ENCODE measurements around the gene MBD5. TPM values are rescaled to one million over a fixed set of nuclear protein-coding genes. Genes with fewer than 3 reads are reported as not detected.
A peak's percentile ranks its signal among the peaks of the same experiment; 100 is the strongest.

MBD5 gene
- total and polyA plus RNA-seq, 4 experiments from 2014 or later = 3.1 to 64.5 (median 33.9) TPM

DNA sequence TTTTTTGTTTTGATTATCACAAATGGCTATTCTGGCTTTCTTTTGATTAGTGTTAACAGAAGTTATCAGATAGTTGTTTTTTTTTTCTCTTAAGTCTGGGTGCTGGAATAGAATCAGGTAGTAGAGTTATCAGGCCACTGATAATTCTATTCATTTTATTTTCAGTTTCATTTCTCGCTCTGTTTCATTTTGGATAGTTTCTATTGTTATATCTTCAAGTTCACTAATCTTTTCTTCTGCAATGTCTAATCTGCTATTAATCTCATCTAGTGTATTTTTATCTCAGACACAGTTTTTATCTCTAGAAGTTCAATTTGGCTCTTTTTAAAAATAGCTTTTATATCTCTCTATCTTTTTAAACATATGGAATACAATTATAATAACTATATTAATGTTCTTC lies 381.9 kb downstream of the MBD5 start:
- Histone ChIP-seq H3K4me1 (ENCODE audit: insufficient read depth, low read length) (no peaks in the 10 kb centered on the region), H3K27me3 (ENCODE audit: insufficient read depth, low read length) (no peaks in the 10 kb centered on the region), H3K36me3 (ENCODE audit: insufficient read depth, low read length) (no peaks in the 10 kb centered on the region), H3K9me3 (ENCODE audit: control insufficient read depth in 1 of 2, low read length in 2 of 2) (no peaks in the 10 kb centered on the region), H3K27ac (ENCODE audit: low read depth, low read length) (no peak overlapping the region), H3K4me3 (ENCODE audit: low read length in 2 of 2) (no peak overlapping the region)
- H3K27ac Mint-ChIP-seq = no peak overlapping the region
- intact Hi-C loops (cut with micrococcal nuclease) = no loop called here
- peaks cover 0 to 10% (median 4%) of the 10 kb centered on the region in 4 donors for H3K4me1 Mint-ChIP-seq
- peaks cover 0 to 3% (median 0%) of the 10 kb centered on the region in 8 donors for H3K9me3 Mint-ChIP-seq
- no peaks in the 10 kb centered on the region for H3K27me3 Mint-ChIP-seq
- peaks cover 5 to 14% of the 10 kb centered on the region in 2 donors for H3K36me3 Mint-ChIP-seq
- ChIA-PET POLR2A (ENCODE audit: partially characterized antibody) (no interaction called here), CTCF (ENCODE audit: partially characterized antibody) (no interaction called here)
- no peak for DNase-seq
- H3K4me3 Mint-ChIP-seq = peak overlapping the region in 1 of 8 donors; percentile 47

GRCh38 chr2:148410899-148411298 lies 390.0 kb downstream of the MBD5 start:
- Mint-ChIP-seq H3K4me3 (no peak overlapping the region), H3K36me3 (peaks cover 24 to 40% of the 10 kb centered on the region in 2 donors), H3K9me3 (peaks cover 2 to 37% (median 29%) of the 10 kb centered on the region in 8 donors), H3K27me3 (no peaks in the 10 kb centered on the region), H3K27ac (no peak overlapping the region), H3K4me1 (peaks cover 5 to 27% (median 10%) of the 10 kb centered on the region in 4 donors)
- DNase-seq = no peak
- POLR2A ChIA-PET (ENCODE audit: partially characterized antibody) = no interaction called here
- peaks cover 0 to 5% of the 10 kb centered on the region in 2 donors for H3K9me3 ChIP-seq (ENCODE audit: control insufficient read depth in 1 of 2, low read length in 2 of 2)
- intact Hi-C loops (cut with micrococcal nuclease) = no loop called here
- H3K27ac ChIP-seq (ENCODE audit: low read depth, low read length) = no peak overlapping the region
- H3K27me3 ChIP-seq (ENCODE audit: insufficient read depth, low read length) = no peaks in the 10 kb centered on the region
- CTCF ChIA-PET (ENCODE audit: partially characterized antibody) = no interaction called here
- H3K4me3 ChIP-seq (ENCODE audit: low read length in 2 of 2) = no peak overlapping the region
- no peaks in the 10 kb centered on the region for H3K4me1 ChIP-seq (ENCODE audit: insufficient read depth, low read length)
- no peaks in the 10 kb centered on the region for H3K36me3 ChIP-seq (ENCODE audit: insufficient read depth, low read length)

GRCh38 chr2:148416248-148416647 lies 395.4 kb downstream of the MBD5 start:
- no peaks in the 10 kb centered on the region for H3K27me3 ChIP-seq (ENCODE audit: insufficient read depth, low read length)
- H3K27ac Mint-ChIP-seq = no peak overlapping the region
- peaks cover 0 to 5% of the 10 kb centered on the region in 2 donors for H3K9me3 ChIP-seq (ENCODE audit: control insufficient read depth in 1 of 2, low read length in 2 of 2)
- POLR2A ChIA-PET (ENCODE audit: partially characterized antibody) = interaction anchor here (1.2 kb wide), 1 partner anchor 354 kb away, joined by 4 read pairs; no protein-coding TSS in a partner anchor
- H3K36me3 ChIP-seq (ENCODE audit: insufficient read depth, low read length) = no peaks in the 10 kb centered on the region
- no peak overlapping the region for H3K4me3 ChIP-seq (ENCODE audit: low read length in 2 of 2)
- H3K4me1 Mint-ChIP-seq = peaks cover 2 to 17% (median 6%) of the 10 kb centered on the region in 4 donors
- H3K36me3 Mint-ChIP-seq = peaks cover 27 to 57% of the 10 kb centered on the region in 2 donors
- no peak overlapping the region for H3K4me3 Mint-ChIP-seq
- intact Hi-C loops (cut with micrococcal nuclease) = no loop called here
- H3K4me1 ChIP-seq (ENCODE audit: insufficient read depth, low read length) = no peaks in the 10 kb centered on the region
- DNase-seq = no peak
- CTCF ChIA-PET (ENCODE audit: partially characterized antibody) = no interaction called here
- H3K27me3 Mint-ChIP-seq = no peaks in the 10 kb centered on the region
- peaks cover 2 to 42% (median 35%) of the 10 kb centered on the region in 8 donors for H3K9me3 Mint-ChIP-seq
- no peak overlapping the region for H3K27ac ChIP-seq (ENCODE audit: low read depth, low read length)

GRCh38 chr2:148430101-148430500 lies 409.2 kb downstream of the MBD5 start:
- Histone ChIP-seq H3K4me3 (ENCODE audit: low read length in 2 of 2) (no peak overlapping the region), H3K9me3 (ENCODE audit: control insufficient read depth in 1 of 2, low read length in 2 of 2) (no peaks in the 10 kb centered on the region), H3K4me1 (ENCODE audit: insufficient read depth, low read length) (no peaks in the 10 kb centered on the region), H3K36me3 (ENCODE audit: insufficient read depth, low read length) (no peaks in the 10 kb centered on the region), H3K27me3 (ENCODE audit: insufficient read depth, low read length) (no peaks in the 10 kb centered on the region), H3K27ac (ENCODE audit: low read depth, low read length) (no peak overlapping the region)
- ChIA-PET POLR2A (ENCODE audit: partially characterized antibody) (no interaction called here), CTCF (ENCODE audit: partially characterized antibody) (no interaction called here)
- intact Hi-C loops (cut with micrococcal nuclease) = loop anchor here (10.0 kb wide), 1 partner anchor 95 kb away; no protein-coding TSS in a partner anchor
- H3K27me3 Mint-ChIP-seq = no peaks in the 10 kb centered on the region
- H3K27ac Mint-ChIP-seq = no peak overlapping the region
- no peak for DNase-seq
- H3K4me1 Mint-ChIP-seq = peaks cover 0 to 19% (median 12%) of the 10 kb centered on the region in 4 donors
- H3K36me3 Mint-ChIP-seq = peaks cover 1 to 4% of the 10 kb centered on the region in 2 donors
- H3K4me3 Mint-ChIP-seq = no peak overlapping the region
- H3K9me3 Mint-ChIP-seq = peaks cover 0 to 20% (median 8%) of the 10 kb centered on the region in 8 donors

DNA sequence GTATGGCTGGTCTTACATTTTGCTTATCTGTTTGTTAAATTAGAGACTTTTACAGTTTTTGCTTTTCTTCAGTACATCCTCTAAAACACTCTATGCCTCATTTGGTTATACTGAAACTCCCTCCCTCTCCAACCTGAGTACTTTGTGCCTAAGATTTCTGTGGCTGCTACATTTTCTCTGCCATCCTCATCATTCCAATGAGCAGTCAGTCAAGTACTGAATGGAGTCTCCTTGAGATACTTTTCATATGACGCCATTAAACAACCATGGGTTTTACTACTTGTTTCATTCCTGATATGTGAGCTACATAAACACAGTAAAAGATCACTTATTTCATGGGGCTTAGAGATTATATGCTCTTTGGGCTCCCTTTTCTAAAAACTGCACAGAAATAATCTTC lies 427.0 kb downstream of the MBD5 start:
- Histone ChIP-seq H3K4me3 (ENCODE audit: low read length in 2 of 2) (no peak overlapping the region), H3K9me3 (ENCODE audit: control insufficient read depth in 1 of 2, low read length in 2 of 2) (no peaks in the 10 kb centered on the region), H3K27ac (ENCODE audit: low read depth, low read length) (no peak overlapping the region), H3K27me3 (ENCODE audit: insufficient read depth, low read length) (no peaks in the 10 kb centered on the region), H3K4me1 (ENCODE audit: insufficient read depth, low read length) (no peaks in the 10 kb centered on the region), H3K36me3 (ENCODE audit: insufficient read depth, low read length) (no peaks in the 10 kb centered on the region)
- Mint-ChIP-seq H3K4me3 (no peak overlapping the region), H3K27me3 (no peaks in the 10 kb centered on the region), H3K4me1 (no peaks in the 10 kb centered on the region), H3K9me3 (peaks cover 0 to 1% (median 0%) of the 10 kb centered on the region in 8 donors), H3K36me3 (peaks cover 0 to 5% of the 10 kb centered on the region in 2 donors), H3K27ac (no peak overlapping the region)
- DNase-seq = no peak
- intact Hi-C loops (cut with micrococcal nuclease) = no loop called here
- POLR2A ChIA-PET (ENCODE audit: partially characterized antibody) = no interaction called here
- CTCF ChIA-PET (ENCODE audit: partially characterized antibody) = no interaction called here

DNA sequence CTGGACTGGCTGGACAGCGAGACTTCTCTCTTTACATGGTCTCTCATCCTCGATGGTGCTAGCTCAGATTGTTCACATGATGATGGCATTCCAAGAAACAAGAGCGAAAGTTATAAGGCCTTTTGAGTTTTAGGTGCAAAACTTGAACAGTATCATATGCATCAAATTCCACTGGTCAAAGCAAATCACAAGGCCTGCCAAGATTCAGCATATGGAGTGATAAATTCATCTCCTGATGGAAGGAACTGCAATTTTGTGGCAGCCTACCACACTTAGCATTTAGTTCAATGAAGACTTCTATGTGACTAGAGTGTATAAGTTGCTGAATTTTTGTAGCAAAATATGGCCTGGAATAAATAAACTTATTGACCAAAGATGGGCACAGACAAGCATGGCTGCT lies 429.6 kb downstream of the MBD5 start:
- Histone ChIP-seq H3K27me3 (ENCODE audit: insufficient read depth, low read length) (no peaks in the 10 kb centered on the region), H3K36me3 (ENCODE audit: insufficient read depth, low read length) (no peaks in the 10 kb centered on the region), H3K27ac (ENCODE audit: low read depth, low read length) (no peak overlapping the region), H3K4me3 (ENCODE audit: low read length in 2 of 2) (no peak overlapping the region), H3K4me1 (ENCODE audit: insufficient read depth, low read length) (no peaks in the 10 kb centered on the region), H3K9me3 (ENCODE audit: control insufficient read depth in 1 of 2, low read length in 2 of 2) (no peaks in the 10 kb centered on the region)
- no peak for DNase-seq
- Mint-ChIP-seq H3K27ac (peak overlapping the region in 1 of 7 donors; percentile 70), H3K36me3 (no peaks in the 10 kb centered on the region), H3K27me3 (no peaks in the 10 kb centered on the region), H3K4me1 (no peaks in the 10 kb centered on the region), H3K4me3 (no peak overlapping the region), H3K9me3 (no peaks in the 10 kb centered on the region)
- ChIA-PET POLR2A (ENCODE audit: partially characterized antibody) (no interaction called here), CTCF (ENCODE audit: partially characterized antibody) (no interaction called here)
- intact Hi-C loops (cut with micrococcal nuclease) = no loop called here

DNA sequence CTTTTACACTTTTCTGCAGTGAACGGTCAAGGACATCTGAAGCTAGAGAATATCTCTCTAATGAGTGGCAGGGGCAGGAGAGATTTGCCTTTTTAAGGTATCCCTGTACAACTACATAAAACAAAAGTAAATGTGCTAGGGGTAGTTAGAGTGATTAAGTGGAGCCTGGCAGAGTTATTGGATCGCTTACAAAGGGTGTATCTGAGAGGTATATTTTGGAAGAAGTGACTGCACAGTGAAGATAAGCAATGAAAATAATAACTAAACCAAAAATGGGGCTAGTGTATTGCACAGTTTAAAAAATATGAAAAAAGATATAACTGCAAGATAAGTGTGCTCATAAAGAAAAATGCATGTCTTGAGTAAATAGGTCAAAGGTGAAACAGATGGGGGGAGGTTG lies 430.2 kb downstream of the MBD5 start:
- H3K27ac Mint-ChIP-seq = peak overlapping the region in 1 of 7 donors; percentile 59
- Histone ChIP-seq H3K9me3 (ENCODE audit: control insufficient read depth in 1 of 2, low read length in 2 of 2) (no peaks in the 10 kb centered on the region), H3K27ac (ENCODE audit: low read depth, low read length) (no peak overlapping the region), H3K4me3 (ENCODE audit: low read length in 2 of 2) (no peak overlapping the region), H3K4me1 (ENCODE audit: insufficient read depth, low read length) (no peaks in the 10 kb centered on the region), H3K27me3 (ENCODE audit: insufficient read depth, low read length) (no peaks in the 10 kb centered on the region), H3K36me3 (ENCODE audit: insufficient read depth, low read length) (no peaks in the 10 kb centered on the region)
- H3K27me3 Mint-ChIP-seq = no peaks in the 10 kb centered on the region
- H3K4me3 Mint-ChIP-seq = no peak overlapping the region
- no peak for DNase-seq
- CTCF ChIA-PET (ENCODE audit: partially characterized antibody) = interaction anchor here (1.3 kb wide), 1 partner anchor 9 kb away, joined by 3 read pairs; no protein-coding TSS in a partner anchor
- no peaks in the 10 kb centered on the region for H3K4me1 Mint-ChIP-seq
- no peaks in the 10 kb centered on the region for H3K9me3 Mint-ChIP-seq
- no peaks in the 10 kb centered on the region for H3K36me3 Mint-ChIP-seq
- intact Hi-C loops (cut with micrococcal nuclease) = no loop called here
- POLR2A ChIA-PET (ENCODE audit: partially characterized antibody) = no interaction called here

DNA sequence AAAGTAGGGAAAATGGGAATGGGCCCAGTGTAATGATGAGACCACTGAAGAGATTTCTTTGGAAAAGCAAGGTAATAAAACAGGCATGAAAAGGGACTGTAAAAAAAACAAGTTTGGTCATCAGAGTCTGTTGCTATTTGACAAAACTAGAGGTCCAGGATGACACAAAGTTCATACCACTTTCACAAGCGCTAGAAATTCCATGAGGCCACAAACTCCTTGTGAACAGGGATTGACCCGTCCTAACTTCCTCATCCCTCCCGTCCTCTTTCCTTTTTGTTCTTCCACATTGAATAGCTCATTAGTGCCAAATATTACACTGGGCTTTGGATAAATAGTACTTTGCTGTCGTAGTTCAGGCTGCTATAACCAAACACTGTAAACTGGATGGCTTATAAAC lies 434.9 kb downstream of the MBD5 start:
- Mint-ChIP-seq H3K27ac (no peak overlapping the region), H3K36me3 (peaks cover 4% of the 10 kb centered on the region in 2 donors), H3K9me3 (no peaks in the 10 kb centered on the region), H3K4me1 (no peaks in the 10 kb centered on the region), H3K27me3 (no peaks in the 10 kb centered on the region), H3K4me3 (no peak overlapping the region)
- H3K4me3 ChIP-seq (ENCODE audit: low read length in 2 of 2) = no peak overlapping the region
- CTCF ChIA-PET (ENCODE audit: partially characterized antibody) = no interaction called here
- H3K36me3 ChIP-seq (ENCODE audit: insufficient read depth, low read length) = no peaks in the 10 kb centered on the region
- no peaks in the 10 kb centered on the region for H3K27me3 ChIP-seq (ENCODE audit: insufficient read depth, low read length)
- POLR2A ChIA-PET (ENCODE audit: partially characterized antibody) = no interaction called here
- intact Hi-C loops (cut with micrococcal nuclease) = no loop called here
- DNase-seq = no peak
- H3K4me1 ChIP-seq (ENCODE audit: insufficient read depth, low read length) = no peaks in the 10 kb centered on the region
- no peak overlapping the region for H3K27ac ChIP-seq (ENCODE audit: low read depth, low read length)
- H3K9me3 ChIP-seq (ENCODE audit: control insufficient read depth in 1 of 2, low read length in 2 of 2) = no peaks in the 10 kb centered on the region
